DOHH2 (cell line): ENCODE results near the gene OTOR.

Experiments used
- EZH2phosphoT487 ChIP-seq: fragments of 200-600 bp; sonication (generic); IDR thresholded peaks from 2 replicates; pipeline ENCODE4 v1.6.1; 2017; ENCODE audit warnings: borderline replicate concordance, mild to moderate bottlenecking, antibody characterized with exemption, low read length, moderate library complexity, mixed read lengths
- TF ChIP-seq, protein P1 (sequence below): fragments of 200-600 bp; sonication (generic); IDR thresholded peaks from one replicate; pipeline ENCODE4 v1.5.1; 2014; ENCODE audit warnings: antibody characterized with exemption, mild to moderate bottlenecking, low read depth, low read length; ENCODE audit not compliant: poor library complexity, severe bottlenecking

DNA sequence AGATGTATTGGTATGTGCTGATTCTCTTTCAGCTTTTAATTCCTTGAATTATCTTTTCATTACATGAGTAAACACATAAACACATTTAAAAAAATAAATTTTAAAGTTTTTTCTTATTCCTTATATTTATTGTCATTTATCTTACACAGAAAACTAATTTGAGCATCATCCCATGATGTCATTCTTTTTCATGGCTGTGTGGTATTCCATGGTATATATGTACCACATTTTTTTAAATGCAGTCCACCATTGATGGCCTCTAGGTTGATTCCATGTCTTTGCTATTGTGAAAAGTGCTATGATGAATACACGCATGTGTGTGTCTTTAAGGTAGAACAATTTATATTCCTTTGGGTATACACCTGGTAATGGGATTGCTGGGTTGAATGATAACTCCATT lies 33.3 kb downstream of the OTOR start:
- TF ChIP-seq, protein P1, sequence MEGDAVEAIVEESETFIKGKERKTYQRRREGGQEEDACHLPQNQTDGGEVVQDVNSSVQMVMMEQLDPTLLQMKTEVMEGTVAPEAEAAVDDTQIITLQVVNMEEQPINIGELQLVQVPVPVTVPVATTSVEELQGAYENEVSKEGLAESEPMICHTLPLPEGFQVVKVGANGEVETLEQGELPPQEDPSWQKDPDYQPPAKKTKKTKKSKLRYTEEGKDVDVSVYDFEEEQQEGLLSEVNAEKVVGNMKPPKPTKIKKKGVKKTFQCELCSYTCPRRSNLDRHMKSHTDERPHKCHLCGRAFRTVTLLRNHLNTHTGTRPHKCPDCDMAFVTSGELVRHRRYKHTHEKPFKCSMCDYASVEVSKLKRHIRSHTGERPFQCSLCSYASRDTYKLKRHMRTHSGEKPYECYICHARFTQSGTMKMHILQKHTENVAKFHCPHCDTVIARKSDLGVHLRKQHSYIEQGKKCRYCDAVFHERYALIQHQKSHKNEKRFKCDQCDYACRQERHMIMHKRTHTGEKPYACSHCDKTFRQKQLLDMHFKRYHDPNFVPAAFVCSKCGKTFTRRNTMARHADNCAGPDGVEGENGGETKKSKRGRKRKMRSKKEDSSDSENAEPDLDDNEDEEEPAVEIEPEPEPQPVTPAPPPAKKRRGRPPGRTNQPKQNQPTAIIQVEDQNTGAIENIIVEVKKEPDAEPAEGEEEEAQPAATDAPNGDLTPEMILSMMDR = no peak
- TF ChIP-seq EZH2phosphoT487 = no peak
